ENCODE data around the gene CNN1. TPM values are rescaled to one million over a fixed set of nuclear protein-coding genes. Genes with fewer than 3 reads are reported as not detected.

The CNN1 gene
- total and polyA plus RNA-seq, 4 donors, result 406 to 1,055 (median 558) TPM

- Histone ChIP-seq H3K9me3 (ENCODE audit: control insufficient read depth, low read length) (no peaks in the 10 kb centered on the region), H3K36me3 (ENCODE audit: control insufficient read depth in 1 of 2, insufficient read depth in 2 of 2, low read length in 1 of 2) (peaks cover 0 to 5% of the 10 kb centered on the region in 2 donors), H3K4me1 (ENCODE audit: control insufficient read depth in 1 of 2, insufficient read depth in 2 of 2, low read length in 2 of 2) (no peaks in the 10 kb centered on the region), H3K4me3 (ENCODE audit: low read length in 2 of 2) (no peak overlapping the region), H3K27ac (ENCODE audit: low read depth in 1 of 2, low read length in 2 of 2) (no peak overlapping the region), H3K27me3 (ENCODE audit: control insufficient read depth in 1 of 2, insufficient read depth in 2 of 2, low read length in 1 of 2) (no peaks in the 10 kb centered on the region)
- WGBS, 2 donors, result 94 to 96% methylated on average over 20 of the region's 20 CpGs
- intact Hi-C loops (cut with DNase I), result no loop called here
- no peak for DNase-seq
- ATAC-seq (ENCODE audit: low FRiP score), result no peak
These were observed 24.7 kb upstream of the CNN1 start for GRCh38 chr19:11513946-11514345.

GRCh38 chr19:11519138-11519537 is 19.5 kb upstream of the CNN1 start:
- Histone ChIP-seq H3K4me1 (ENCODE audit: control insufficient read depth in 1 of 2, insufficient read depth in 2 of 2, low read length in 2 of 2) (no peaks in the 10 kb centered on the region), H3K27me3 (ENCODE audit: control insufficient read depth in 1 of 2, insufficient read depth in 2 of 2, low read length in 1 of 2) (no peaks in the 10 kb centered on the region), H3K27ac (ENCODE audit: low read depth in 1 of 2, low read length in 2 of 2) (no peak overlapping the region), H3K36me3 (ENCODE audit: control insufficient read depth in 1 of 2, insufficient read depth in 2 of 2, low read length in 1 of 2) (no peaks in the 10 kb centered on the region), H3K9me3 (ENCODE audit: control insufficient read depth, low read length) (no peaks in the 10 kb centered on the region), H3K4me3 (ENCODE audit: low read length in 2 of 2) (no peak overlapping the region)
- no peak for DNase-seq
- intact Hi-C loops (cut with DNase I), result no loop called here
- WGBS, 2 donors, result 93 to 95% methylated on average over 9 of the region's 9 CpGs
- ATAC-seq (ENCODE audit: low FRiP score), result no peak

GRCh38 chr19:11528551-11529341 is 9.9 kb upstream of the CNN1 start, which contains the start of gene ECSIT:
ECSIT (minus strand) TSS chr19:11529134; CDS start chr19:11519170, 9,964 bp downstream.
- peak; percentile 98 for ATAC-seq (ENCODE audit: low FRiP score)
- no peaks in the 10 kb centered on the region for H3K4me1 ChIP-seq (ENCODE audit: control insufficient read depth in 1 of 2, insufficient read depth in 2 of 2, low read length in 2 of 2)
- H3K9me3 ChIP-seq (ENCODE audit: control insufficient read depth, low read length), result no peaks in the 10 kb centered on the region
- H3K27me3 ChIP-seq (ENCODE audit: control insufficient read depth in 1 of 2, insufficient read depth in 2 of 2, low read length in 1 of 2), result no peaks in the 10 kb centered on the region
- H3K4me3 ChIP-seq (ENCODE audit: low read length in 2 of 2), result peak within 1 kb of the TSS; percentile 8 to 28
- DNase-seq, result peak; percentile 97 to 99
- H3K36me3 ChIP-seq (ENCODE audit: control insufficient read depth in 1 of 2, insufficient read depth in 2 of 2, low read length in 1 of 2), result no peaks in the 10 kb centered on the region
- 0 to 1% methylated on average over 47 of the region's 47 CpGs for WGBS, 2 donors
- intact Hi-C loops (cut with DNase I), result no loop called here
- H3K27ac ChIP-seq (ENCODE audit: low read depth in 1 of 2, low read length in 2 of 2), result peak within 1 kb of the TSS in 1 of 2 donors; percentile 82

- WGBS, 2 donors, result 17 to 22% methylated on average over 9 of the region's 9 CpGs
- Histone ChIP-seq H3K27me3 (ENCODE audit: control insufficient read depth in 1 of 2, insufficient read depth in 2 of 2, low read length in 1 of 2) (no peaks in the 10 kb centered on the region), H3K36me3 (ENCODE audit: control insufficient read depth in 1 of 2, insufficient read depth in 2 of 2, low read length in 1 of 2) (no peaks in the 10 kb centered on the region), H3K27ac (ENCODE audit: low read depth in 1 of 2, low read length in 2 of 2) (peak overlapping the region in 1 of 2 donors; percentile 41), H3K9me3 (ENCODE audit: control insufficient read depth, low read length) (no peaks in the 10 kb centered on the region), H3K4me3 (ENCODE audit: low read length in 2 of 2) (no peak overlapping the region), H3K4me1 (ENCODE audit: control insufficient read depth in 1 of 2, insufficient read depth in 2 of 2, low read length in 2 of 2) (no peaks in the 10 kb centered on the region)
- DNase-seq, result peak; percentile 78 to 90
- ATAC-seq (ENCODE audit: low FRiP score), result peak; percentile 54
- intact Hi-C loops (cut with DNase I), result no loop called here
These were observed 8.2 kb upstream of the CNN1 start for GRCh38 chr19:11530432-11530831.

GRCh38 chr19:11534538-11534937 is 4.1 kb upstream of the CNN1 start:
- Histone ChIP-seq H3K4me1 (ENCODE audit: control insufficient read depth in 1 of 2, insufficient read depth in 2 of 2, low read length in 2 of 2) (no peaks in the 10 kb centered on the region), H3K36me3 (ENCODE audit: control insufficient read depth in 1 of 2, insufficient read depth in 2 of 2, low read length in 1 of 2) (no peaks in the 10 kb centered on the region), H3K27me3 (ENCODE audit: control insufficient read depth in 1 of 2, insufficient read depth in 2 of 2, low read length in 1 of 2) (no peaks in the 10 kb centered on the region), H3K9me3 (ENCODE audit: control insufficient read depth, low read length) (no peaks in the 10 kb centered on the region), H3K27ac (ENCODE audit: low read depth in 1 of 2, low read length in 2 of 2) (peak overlapping the region in 1 of 2 donors; percentile 97), H3K4me3 (ENCODE audit: low read length in 2 of 2) (no peak overlapping the region)
- ATAC-seq (ENCODE audit: low FRiP score) (no peak), DNase-seq (no peak)
- intact Hi-C loops (cut with DNase I), result no loop called here
- WGBS, 2 donors, result 88 to 93% methylated on average over 1 of the region's 1 CpG

GRCh38 chr19:11534948-11535347 is 3.7 kb upstream of the CNN1 start:
- no peak overlapping the region for H3K4me3 ChIP-seq (ENCODE audit: low read length in 2 of 2)
- no peak for DNase-seq
- intact Hi-C loops (cut with DNase I), result loop anchor here in 1 of 2 donors (5.0 kb wide), 1 partner anchor 1257 kb away; the partner anchor contains the start of gene JUNB
- 3 to 6% methylated on average over 5 of the region's 5 CpGs for WGBS, 2 donors
- peak overlapping the region; percentile 96 to 97 for H3K27ac ChIP-seq (ENCODE audit: low read depth in 1 of 2, low read length in 2 of 2)
- H3K36me3 ChIP-seq (ENCODE audit: control insufficient read depth in 1 of 2, insufficient read depth in 2 of 2, low read length in 1 of 2), result no peaks in the 10 kb centered on the region
- ATAC-seq (ENCODE audit: low FRiP score), result no peak
- no peaks in the 10 kb centered on the region for H3K4me1 ChIP-seq (ENCODE audit: control insufficient read depth in 1 of 2, insufficient read depth in 2 of 2, low read length in 2 of 2)
- H3K27me3 ChIP-seq (ENCODE audit: control insufficient read depth in 1 of 2, insufficient read depth in 2 of 2, low read length in 1 of 2), result no peaks in the 10 kb centered on the region
- H3K9me3 ChIP-seq (ENCODE audit: control insufficient read depth, low read length), result no peaks in the 10 kb centered on the region

- no peaks in the 10 kb centered on the region for H3K36me3 ChIP-seq (ENCODE audit: control insufficient read depth in 1 of 2, insufficient read depth in 2 of 2, low read length in 1 of 2)
- peak; percentile 93 to 97 for DNase-seq
- peak overlapping the region in 1 of 2 donors; percentile 9 for H3K4me3 ChIP-seq (ENCODE audit: low read length in 2 of 2)
- peak overlapping the region; percentile 96 to 97 for H3K27ac ChIP-seq (ENCODE audit: low read depth in 1 of 2, low read length in 2 of 2)
- ATAC-seq (ENCODE audit: low FRiP score), result peak; percentile 89
- H3K27me3 ChIP-seq (ENCODE audit: control insufficient read depth in 1 of 2, insufficient read depth in 2 of 2, low read length in 1 of 2), result no peaks in the 10 kb centered on the region
- intact Hi-C loops (cut with DNase I), result loop anchor here in 1 of 2 donors (5.0 kb wide), 1 partner anchor 1256 kb away; the partner anchor contains the start of gene JUNB
- whole genome bisulfite sequencing, 2 donors, result 7 to 8% methylated on average over 51 to 54 of the region's 54 CpGs
- H3K9me3 ChIP-seq (ENCODE audit: control insufficient read depth, low read length), result no peaks in the 10 kb centered on the region
- H3K4me1 ChIP-seq (ENCODE audit: control insufficient read depth in 1 of 2, insufficient read depth in 2 of 2, low read length in 2 of 2), result no peaks in the 10 kb centered on the region
These were observed 2.7 kb upstream of the CNN1 start for GRCh38 chr19:11535792-11536595.

- Histone ChIP-seq H3K9me3 (ENCODE audit: control insufficient read depth, low read length) (no peaks in the 10 kb centered on the region), H3K27me3 (ENCODE audit: control insufficient read depth in 1 of 2, insufficient read depth in 2 of 2, low read length in 1 of 2) (no peaks in the 10 kb centered on the region), H3K27ac (ENCODE audit: low read depth in 1 of 2, low read length in 2 of 2) (peak overlapping the region; percentile 93 to 98), H3K36me3 (ENCODE audit: control insufficient read depth in 1 of 2, insufficient read depth in 2 of 2, low read length in 1 of 2) (peaks cover 0 to 1% of the 10 kb centered on the region in 2 donors), H3K4me1 (ENCODE audit: control insufficient read depth in 1 of 2, insufficient read depth in 2 of 2, low read length in 2 of 2) (no peaks in the 10 kb centered on the region), H3K4me3 (ENCODE audit: low read length in 2 of 2) (peak overlapping the region; percentile 83 to 89)
- intact Hi-C loops (cut with DNase I), result loop anchor here in 1 of 2 donors (5.0 kb wide), 1 partner anchor 1253 kb away; the partner anchor contains the start of gene JUNB
- DNase-seq, result peak in 1 of 2 donors; percentile 85
- 2% methylated on average over 36 of the region's 36 CpGs for WGBS, 2 donors
- ATAC-seq (ENCODE audit: low FRiP score), result peak; percentile 66
These were observed 1.1 kb downstream of the CNN1 start for GRCh38 chr19:11539495-11540365.
